ENCODE results near the gene RNASE4. TPM values are rescaled to one million over a fixed set of nuclear protein-coding genes. Genes with fewer than 3 reads are reported as not detected.

The RNASE4 gene
- total and polyA plus RNA-seq, 2 experiments from 2014 or later = 0.29 to 2.0 TPM

- TF ChIP-seq CREB1 (CRISPR knock-in tag; IDR thresholded peaks at IDR 0.05; ENCODE audit: low read depth) = no peak
- no peak for TF ChIP-seq JUNB (IDR thresholded peaks at IDR 0.05; ENCODE audit: unreplicated experiment)
- TF ChIP-seq CTCF (conservative IDR thresholded peaks at IDR 0.05; ENCODE audit: low read depth in 2 of 2) = no peak
These were observed 26.1 kb upstream of the RNASE4 start (continued) for GRCh38 chr14:20658246-20658645.

- Histone ChIP-seq H3K9me2 (ENCODE audit: insufficient read depth) (no peaks in the 10 kb centered on the region), H3F3A (replicated peaks; ENCODE audit: low read depth) (peaks cover 8% of the 10 kb centered on the region; the same call in 1 of the 2 replicates), H2AFZ (no peak overlapping the region), H3K27ac (ENCODE audit: low read depth) (no peak overlapping the region), H3K4me2 (peak overlapping the region; percentile 71; the same call in 1 of the 2 replicates), H3K79me2 (replicated peaks; ENCODE audit: insufficient read depth) (no peaks in the 10 kb centered on the region), H4K20me1 (replicated peaks; ENCODE audit: insufficient read depth) (no peaks in the 10 kb centered on the region), H3K36me3 (ENCODE audit: insufficient read depth) (no peaks in the 10 kb centered on the region), H3K4me1 (ENCODE audit: insufficient read depth) (peaks cover 8% of the 10 kb centered on the region; the same call in 1 of the 2 replicates), H3K27me3 (ENCODE audit: insufficient read depth) (peaks cover 39% of the 10 kb centered on the region), H3K4me3 (no peak overlapping the region)
- ATAC-seq = no peak
- no peak for DNase-seq (ENCODE audit: low spot score)
- Mint-ChIP-seq H3K27me3 (ENCODE audit: insufficient read depth, low read depth, poor library complexity) (peaks cover 56% of the 10 kb centered on the region), H3K36me3 (ENCODE audit: low read depth) (no peaks in the 10 kb centered on the region; the same call in 2 of the 3 replicates), H3K4me1 (peaks cover 28% of the 10 kb centered on the region), H3K4me3 (no peak overlapping the region; the same call in 2 of the 3 replicates), H3K9me3 (peaks cover 8% of the 10 kb centered on the region; the same call in 2 of the 3 replicates), H3K27ac (no peak overlapping the region)
- TF ChIP-seq POLR2AphosphoS5 (IDR thresholded peaks at IDR 0.05; ENCODE audit: low read depth) (no peak), CTCF (conservative IDR thresholded peaks at IDR 0.05; ENCODE audit: low read depth in 2 of 2) (no peak), EZH2 (IDR thresholded peaks at IDR 0.05; ENCODE audit: low read depth, unreplicated experiment) (no peak), NANOG (IDR thresholded peaks at IDR 0.05; ENCODE audit: borderline replicate concordance) (no peak), ZNF114 (CRISPR knock-in tag; IDR thresholded peaks at IDR 0.05) (no peak), ZNF331 (CRISPR knock-in tag; IDR thresholded peaks at IDR 0.05; ENCODE audit: low read depth) (no peak), ETS1 (IDR thresholded peaks at IDR 0.05) (no peak), EZH2phosphoT487 (IDR thresholded peaks at IDR 0.05; ENCODE audit: unreplicated experiment) (no peak), ZNF462 (CRISPR knock-in tag; IDR thresholded peaks at IDR 0.05) (no peak), CREB1 (CRISPR knock-in tag; IDR thresholded peaks at IDR 0.05; ENCODE audit: low read depth) (no peak), STAT1 (IDR thresholded peaks at IDR 0.05; ENCODE audit: unreplicated experiment) (no peak)
These were observed 25.0 kb upstream of the RNASE4 start for GRCh38 chr14:20659336-20659735.
